Activated T-cell treated with anti-CD3 and anti-CD28 coated beads, Interleukin-2, amount 50 U/mL, for 24 hours (primary cell): ENCODE results near the gene OR4K14.
"Not testable (repeated sequence)": the region's sequence is repeated elsewhere in the genome, so short reads cannot be mapped to it uniquely, and the experiment has no call there.

ENCODE experiments used
- DNase-seq: peaks from one replicate; pipeline ENCODE4 v3.0.0-alpha.2; 2020
- H3K27ac Mint-ChIP-seq: 2 replicates; pipeline ENCODE4 v1.8.0; 2020; ENCODE audit warnings: mild to moderate bottlenecking, mixed read lengths
- H3K27me3 Mint-ChIP-seq: 2 replicates; pipeline ENCODE4 v1.8.0; 2020; ENCODE audit warnings: mixed read lengths
- H3K36me3 Mint-ChIP-seq: 2 replicates; pipeline ENCODE4 v1.8.0; 2020; ENCODE audit warnings: low read depth, mixed read lengths
- H3K4me1 Mint-ChIP-seq: 2 replicates; pipeline ENCODE4 v1.8.0; 2020; ENCODE audit warnings: low read depth, mixed read lengths
- H3K4me3 Mint-ChIP-seq: 2 replicates; pipeline ENCODE4 v1.8.0; 2020; ENCODE audit warnings: mild to moderate bottlenecking, moderate library complexity, mixed read lengths
- H3K9me3 Mint-ChIP-seq: 2 replicates; pipeline ENCODE4 v1.8.0; 2020; ENCODE audit warnings: mixed read lengths

Gene OR4K14

GRCh38 chr14:20019257-20019865 is at the start of gene OR4K14:
TSS of gene OR4K14 (minus strand) at chr14:20019307. CDS start at chr14:20015193, 4,114 bp downstream.
- Mint-ChIP-seq H3K9me3 (peaks cover under 1% of the 10 kb centered on the region), H3K36me3 (no peaks in the 10 kb centered on the region), H3K4me1 (no peaks in the 10 kb centered on the region), H3K27me3 (no peaks in the 10 kb centered on the region), H3K4me3 (no peak within 1 kb of the TSS), H3K27ac (no peak within 1 kb of the TSS)
- no peak for DNase-seq

GRCh38 chr14:20059745-20060144 is 40.6 kb upstream of the OR4K14 start, which contains the start of gene OR4L1:
TSS of gene OR4L1 (plus strand) at chr14:20060045. CDS start at chr14:20060045, 0 bp downstream.
- no peaks in the 10 kb centered on the region for H3K9me3 Mint-ChIP-seq
- H3K4me1 Mint-ChIP-seq = no peaks in the 10 kb centered on the region
- no peak for DNase-seq
- no peak within 1 kb of the TSS for H3K27ac Mint-ChIP-seq
- no peaks in the 10 kb centered on the region for H3K27me3 Mint-ChIP-seq
- H3K36me3 Mint-ChIP-seq = no peaks in the 10 kb centered on the region
- H3K4me3 Mint-ChIP-seq = no peak within 1 kb of the TSS

GRCh38 chr14:20048202-20048601 is 29.1 kb upstream of the OR4K14 start:
- Mint-ChIP-seq H3K9me3 (no peaks in the 10 kb centered on the region), H3K27ac (no peak overlapping the region), H3K27me3 (peaks cover 8% of the 10 kb centered on the region), H3K4me1 (no peaks in the 10 kb centered on the region), H3K4me3 (no peak overlapping the region), H3K36me3 (no peaks in the 10 kb centered on the region)
- no peak for DNase-seq

DNA sequence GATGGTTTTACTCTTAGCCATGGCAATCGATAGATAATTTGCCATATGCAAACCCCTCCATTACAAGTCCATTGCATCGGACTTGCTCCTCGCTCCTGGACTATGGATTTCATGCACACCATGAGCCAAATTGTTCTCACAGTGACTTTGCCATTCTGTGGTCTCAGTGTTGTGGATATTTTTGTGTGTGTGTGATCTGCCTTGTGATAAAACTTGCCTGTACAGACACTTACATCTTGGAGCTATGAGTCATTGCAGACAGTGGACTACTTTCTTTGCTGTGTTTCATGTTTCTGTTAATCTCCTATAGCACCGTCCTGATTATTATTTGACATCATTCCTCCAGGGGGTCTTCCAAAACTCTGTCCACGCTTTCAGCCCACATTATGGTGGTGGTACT is 25.1 kb upstream of the OR4K14 start:
- Mint-ChIP-seq H3K4me1 (no peaks in the 10 kb centered on the region), H3K27ac (no peak overlapping the region), H3K36me3 (no peaks in the 10 kb centered on the region), H3K27me3 (peaks cover 6% of the 10 kb centered on the region), H3K9me3 (peaks cover 9% of the 10 kb centered on the region), H3K4me3 (no peak overlapping the region)
- no peak for DNase-seq

DNA sequence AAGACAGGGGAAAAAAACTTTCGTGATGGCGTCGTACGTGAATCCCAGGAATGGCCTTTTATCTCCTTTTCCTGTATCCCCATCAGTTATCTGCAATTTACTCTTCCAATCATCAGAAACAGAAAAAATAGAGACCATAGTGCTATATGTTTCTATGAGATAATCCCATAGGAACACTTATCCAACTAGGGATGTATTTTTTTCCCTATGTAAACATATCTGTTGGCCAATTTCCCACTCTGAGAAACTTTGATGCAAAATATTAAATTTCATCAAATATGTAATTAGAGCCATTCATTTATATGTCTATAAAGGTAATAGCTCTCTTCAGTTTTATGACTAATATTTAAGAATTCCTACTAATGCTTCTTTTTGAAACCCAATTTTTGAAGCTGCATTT is 16.8 kb upstream of the OR4K14 start, which contains the start of gene OR4K13:
Gene OR4K13 (minus strand): TSS at position 101 of the 400 bp plus-strand sequence. CDS start 1,280 bp downstream, outside the sequence.
- H3K4me1 Mint-ChIP-seq = no peaks in the 10 kb centered on the region
- no peaks in the 10 kb centered on the region for H3K27me3 Mint-ChIP-seq

DNA sequence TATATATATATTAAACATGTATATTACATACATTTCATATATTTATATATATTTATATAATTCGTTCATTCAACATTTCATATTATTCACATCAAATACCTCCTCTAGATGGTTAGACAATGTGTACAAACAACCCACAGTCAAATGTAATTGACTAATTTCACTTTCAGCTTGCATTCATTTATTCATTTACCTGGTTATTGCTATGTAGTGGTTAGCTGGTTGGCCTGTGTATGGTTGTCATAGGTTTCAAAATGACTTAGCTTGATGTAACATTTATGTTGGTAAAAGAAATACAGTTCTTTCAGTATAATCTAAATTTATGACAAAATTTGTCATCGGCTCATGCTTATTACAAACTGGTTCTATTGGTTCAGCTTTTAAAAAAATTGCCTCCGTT is 16.3 kb upstream of the OR4K14 start:
- H3K27ac Mint-ChIP-seq = no peak overlapping the region
- no peaks in the 10 kb centered on the region for H3K27me3 Mint-ChIP-seq

More for the DNA sequence above, 16.8 kb upstream of the OR4K14 start, which contains the start of gene OR4K13:
- DNase-seq = no peak
- no peaks in the 10 kb centered on the region for H3K36me3 Mint-ChIP-seq
- no peak within 1 kb of the TSS for H3K4me3 Mint-ChIP-seq
- H3K27ac Mint-ChIP-seq = no peak within 1 kb of the TSS
- H3K9me3 Mint-ChIP-seq = peaks cover 3% of the 10 kb centered on the region

DNA sequence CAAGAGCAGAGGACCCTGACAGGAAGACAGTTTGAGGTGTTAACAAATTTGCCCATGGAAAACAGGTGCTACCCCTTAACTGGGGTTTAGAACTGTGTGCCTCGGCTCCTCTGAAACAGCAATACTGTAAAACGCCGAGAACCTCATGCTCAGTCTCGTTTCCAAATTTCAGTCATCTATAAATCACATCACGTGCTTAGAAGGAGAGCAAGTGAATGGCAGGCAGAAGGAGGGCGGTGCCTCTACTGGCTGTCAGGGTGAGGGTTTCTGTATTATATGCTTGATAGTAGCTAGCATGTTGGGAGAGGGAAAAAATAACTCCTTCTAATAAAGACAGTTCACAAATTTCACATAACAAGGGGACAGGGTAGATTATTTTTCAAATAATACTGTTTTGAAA is 12.0 kb upstream of the OR4K14 start:
- no peaks in the 10 kb centered on the region for H3K27me3 Mint-ChIP-seq
- no peaks in the 10 kb centered on the region for H3K36me3 Mint-ChIP-seq
- H3K9me3 Mint-ChIP-seq = no peaks in the 10 kb centered on the region
- H3K4me3 Mint-ChIP-seq = no peak overlapping the region
- DNase-seq = no peak
- H3K4me1 Mint-ChIP-seq = no peaks in the 10 kb centered on the region
- H3K27ac Mint-ChIP-seq = no peak overlapping the region

More for the DNA sequence above, 16.3 kb upstream of the OR4K14 start:
- Mint-ChIP-seq H3K4me1 (no peaks in the 10 kb centered on the region), H3K4me3 (no peak overlapping the region), H3K36me3 (no peaks in the 10 kb centered on the region), H3K9me3 (peaks cover 3% of the 10 kb centered on the region)
- DNase-seq = no peak

GRCh38 chr14:20008156-20008555 is 11.0 kb downstream of the OR4K14 start:
- H3K9me3 Mint-ChIP-seq = peaks cover 13% of the 10 kb centered on the region
- H3K4me1 Mint-ChIP-seq = no peaks in the 10 kb centered on the region
- no peak overlapping the region for H3K27ac Mint-ChIP-seq
- no peak for DNase-seq
- no peak overlapping the region for H3K4me3 Mint-ChIP-seq
- H3K27me3 Mint-ChIP-seq = no peaks in the 10 kb centered on the region
- H3K36me3 Mint-ChIP-seq = no peaks in the 10 kb centered on the region

GRCh38 chr14:20002319-20002718 is 16.8 kb downstream of the OR4K14 start:
- Mint-ChIP-seq H3K4me1 (no peaks in the 10 kb centered on the region), H3K4me3 (no peak overlapping the region), H3K36me3 (no peaks in the 10 kb centered on the region), H3K9me3 (peaks cover 3% of the 10 kb centered on the region), H3K27ac (no peak overlapping the region), H3K27me3 (no peaks in the 10 kb centered on the region)
- DNase-seq = no peak

GRCh38 chr14:20001863-20002262 is 17.2 kb downstream of the OR4K14 start, which contains the start of gene OR4Q2:
TSS of gene OR4Q2 (plus strand) at chr14:20002163.
- no peaks in the 10 kb centered on the region for H3K27me3 Mint-ChIP-seq
- H3K27ac Mint-ChIP-seq = no peak within 1 kb of the TSS
- no peak within 1 kb of the TSS for H3K4me3 Mint-ChIP-seq
- no peaks in the 10 kb centered on the region for H3K36me3 Mint-ChIP-seq
- no peak for DNase-seq
- no peaks in the 10 kb centered on the region for H3K4me1 Mint-ChIP-seq
- H3K9me3 Mint-ChIP-seq = peaks cover 3% of the 10 kb centered on the region

DNA sequence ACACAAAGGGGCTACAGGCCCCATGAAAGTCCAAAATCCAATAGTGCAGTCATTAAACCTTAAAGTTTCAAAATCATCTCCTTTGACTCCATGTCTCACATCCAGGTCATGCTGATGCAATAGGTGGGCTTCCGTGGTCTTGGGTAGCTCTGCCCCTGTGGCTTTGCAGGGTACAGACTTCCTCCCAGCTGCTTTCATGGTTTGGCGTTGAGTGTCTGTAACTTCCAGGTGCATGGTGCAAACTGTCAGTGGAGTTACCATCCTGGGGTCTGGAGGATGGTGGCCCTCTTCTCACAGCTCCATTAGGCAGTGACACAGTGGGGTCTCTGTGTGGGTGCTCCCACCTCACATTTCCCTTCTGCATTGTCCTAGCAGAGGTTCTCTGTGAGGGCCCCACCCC is 25.7 kb downstream of the OR4K14 start:
- no peak for DNase-seq
- Mint-ChIP-seq H3K36me3 (no peaks in the 10 kb centered on the region), H3K4me1 (peaks cover 1% of the 10 kb centered on the region), H3K4me3 (no peak overlapping the region), H3K27ac (no peak overlapping the region), H3K9me3 (peaks cover 2% of the 10 kb centered on the region), H3K27me3 (no peaks in the 10 kb centered on the region)

DNA sequence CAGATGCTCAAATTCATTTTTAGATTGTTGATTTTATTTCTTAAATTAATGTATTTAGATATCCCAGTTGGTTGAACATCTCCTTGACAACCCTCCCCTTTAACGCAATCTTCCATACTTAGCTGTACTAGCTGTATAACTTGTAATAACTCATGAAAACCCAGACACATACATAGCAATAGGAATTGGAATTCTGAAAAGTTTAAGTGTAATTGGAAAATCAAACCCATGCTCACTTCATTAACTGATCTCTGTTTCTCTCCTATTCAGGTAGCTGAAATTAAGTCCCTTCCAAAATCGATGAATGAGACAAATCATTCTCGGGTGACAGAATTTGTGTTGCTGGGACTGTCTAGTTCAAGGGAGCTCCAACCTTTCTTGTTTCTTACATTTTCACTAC is 43.8 kb downstream of the OR4K14 start, which contains the start of gene OR4K15:
Gene OR4K15 (plus strand): TSS at position 301 of the 400 bp plus-strand sequence. CDS start 0 bp downstream, at position 301.
- Mint-ChIP-seq H3K9me3 (no peaks in the 10 kb centered on the region), H3K4me1 (peaks cover 37% of the 10 kb centered on the region), H3K36me3 (no peaks in the 10 kb centered on the region), H3K4me3 (no peak within 1 kb of the TSS), H3K27me3 (no peaks in the 10 kb centered on the region), H3K27ac (no peak within 1 kb of the TSS)
- DNase-seq = no peak

DNA sequence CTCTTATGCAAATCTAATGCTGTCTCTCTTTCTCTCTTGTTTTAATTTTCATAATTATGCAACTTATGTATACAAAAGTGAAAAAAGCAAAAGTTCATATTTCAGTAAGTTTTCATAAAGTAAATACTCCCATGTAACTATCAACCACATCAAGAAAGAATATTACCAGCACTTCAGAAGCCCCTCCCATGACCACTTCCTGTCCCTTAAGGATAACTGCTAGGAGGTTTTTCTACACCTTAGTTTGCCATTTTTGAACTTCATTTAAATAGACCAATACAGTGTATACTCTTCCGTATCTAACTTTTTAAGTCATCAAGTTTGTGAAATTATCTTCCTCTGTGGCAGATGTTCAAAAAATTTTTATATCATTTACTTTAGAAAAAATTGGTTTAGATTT is 44.3 kb downstream of the OR4K14 start:
- no peak overlapping the region for H3K27ac Mint-ChIP-seq
- no peaks in the 10 kb centered on the region for H3K27me3 Mint-ChIP-seq
- no peaks in the 10 kb centered on the region for H3K9me3 Mint-ChIP-seq
- no peak overlapping the region for H3K4me3 Mint-ChIP-seq
- no peaks in the 10 kb centered on the region for H3K36me3 Mint-ChIP-seq
- peaks cover 37% of the 10 kb centered on the region for H3K4me1 Mint-ChIP-seq
- no peak for DNase-seq

DNA sequence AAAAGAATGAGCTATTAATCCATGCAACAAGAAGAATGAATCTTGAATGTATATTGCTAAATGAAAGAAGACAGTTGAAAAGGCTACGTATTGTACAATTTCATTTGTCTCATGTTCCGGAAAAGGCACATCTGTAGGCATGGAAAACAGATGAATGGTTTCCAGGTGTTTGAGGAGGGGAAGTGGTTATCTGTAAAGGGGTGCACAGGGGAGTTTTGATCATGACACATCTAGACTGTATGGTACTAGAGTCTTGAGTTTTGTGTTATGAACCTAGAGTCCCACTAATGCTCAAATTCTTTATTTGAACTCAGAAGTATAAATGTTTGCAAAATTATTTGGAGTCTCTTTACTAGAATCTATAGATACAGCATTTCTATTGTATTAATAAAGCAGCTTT is 49.4 kb downstream of the OR4K14 start:
- not testable (repeated sequence) for DNase-seq, H3K36me3 Mint-ChIP-seq, H3K27me3 Mint-ChIP-seq, H3K9me3 Mint-ChIP-seq, H3K4me3 Mint-ChIP-seq, H3K27ac Mint-ChIP-seq
- peaks cover 30% of the 10 kb centered on the region for H3K4me1 Mint-ChIP-seq
